Kidney glomerular epithelial cell (primary cell): ENCODE results near the gene ENDOG.

ENCODE experiments used
- DNase-seq: peaks from one replicate; lab custom pipeline; 2025; lab: John Stamatoyannopoulos, UW

The ENDOG gene

DNA sequence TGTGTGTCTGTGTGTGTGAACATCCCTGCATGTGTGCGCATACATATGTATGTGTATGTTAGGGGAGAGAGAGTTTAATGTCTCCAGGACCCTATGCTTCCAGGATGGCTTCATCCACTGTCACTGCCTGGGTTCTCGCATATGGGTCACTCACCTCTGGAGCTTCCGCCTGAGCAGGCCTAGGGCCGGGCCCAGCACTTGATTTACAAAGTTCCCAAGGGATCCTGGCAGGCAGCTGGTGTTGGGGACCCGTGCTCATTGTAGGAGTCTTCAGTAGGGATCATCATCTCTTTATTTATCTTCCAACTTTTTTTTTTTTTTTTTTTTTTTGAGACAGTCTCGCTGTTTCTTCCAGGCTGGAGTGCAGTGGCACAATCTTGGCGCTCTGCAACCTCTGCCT, 18.2 kb upstream of the ENDOG start:
- no peak for DNase-seq

- no peak for DNase-seq
These were observed 15.8 kb upstream of the ENDOG start for GRCh38 chr9:128802482-128802881.

DNA sequence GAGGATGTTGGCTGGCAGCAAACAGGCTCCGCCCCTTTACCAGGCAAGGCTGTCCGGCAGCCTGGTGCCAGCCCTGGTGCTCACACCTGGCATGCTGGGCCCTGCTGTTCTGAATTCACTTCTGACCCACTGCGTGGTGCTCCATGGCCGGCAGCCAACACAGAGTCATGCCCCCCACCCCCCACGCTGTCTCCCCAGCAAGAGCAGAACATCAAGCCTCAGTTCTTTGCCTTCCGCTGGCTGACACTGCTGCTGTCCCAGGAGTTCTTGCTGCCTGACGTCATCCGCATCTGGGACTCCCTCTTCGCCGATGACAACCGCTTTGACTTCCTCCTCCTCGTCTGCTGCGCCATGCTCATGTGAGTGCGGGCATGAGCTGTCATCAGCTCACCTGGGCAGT, 12.6 kb upstream of the ENDOG start:
- no peak for DNase-seq

DNA sequence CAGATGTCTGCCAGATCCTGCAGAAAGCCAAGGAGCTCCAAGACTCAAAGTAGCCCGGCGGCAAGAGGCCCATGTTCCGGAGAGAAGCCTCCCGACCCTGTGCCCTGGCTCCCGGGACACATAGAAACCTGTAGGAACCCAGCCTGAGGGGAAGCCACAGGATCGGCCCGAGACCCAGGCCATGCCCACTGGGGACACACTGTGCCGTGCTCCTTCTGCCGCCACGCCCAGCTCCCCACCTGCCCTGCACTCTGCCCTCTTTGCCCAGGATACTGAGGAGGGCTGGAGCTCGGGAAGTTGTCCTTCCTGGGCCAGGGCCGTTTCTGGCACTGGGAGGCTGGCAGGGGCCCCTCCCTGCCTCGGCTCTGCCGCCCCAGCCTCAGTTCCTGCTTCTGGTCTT, 10.5 kb upstream of the ENDOG start:
- DNase-seq: no peak

DNA sequence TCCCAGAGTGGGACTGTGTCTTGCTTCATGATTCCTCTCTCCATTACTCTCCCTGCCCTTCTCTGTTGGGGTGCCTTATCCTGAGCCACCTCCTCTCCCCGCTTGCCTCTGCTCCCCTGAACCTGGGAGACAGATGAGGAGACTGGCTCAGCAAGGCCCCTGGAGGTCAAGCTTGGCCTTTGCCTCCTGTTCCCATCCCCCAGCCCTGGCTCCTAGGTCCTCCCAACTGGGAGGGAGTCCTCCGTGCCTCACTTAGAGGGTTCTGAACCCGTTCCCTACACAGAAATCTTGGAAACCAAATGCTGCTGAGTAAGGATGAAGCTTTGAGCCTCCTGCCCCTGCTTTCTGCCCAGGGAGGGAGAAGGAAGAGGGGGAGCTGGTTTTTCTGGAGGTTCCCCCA, 9.8 kb upstream of the ENDOG start:
- no peak for DNase-seq

GRCh38 chr9:128809036-128809599, 9.2 kb upstream of the ENDOG start:
- no peak for DNase-seq

GRCh38 chr9:128809831-128810230, 8.5 kb upstream of the ENDOG start:
- no peak for DNase-seq

DNA sequence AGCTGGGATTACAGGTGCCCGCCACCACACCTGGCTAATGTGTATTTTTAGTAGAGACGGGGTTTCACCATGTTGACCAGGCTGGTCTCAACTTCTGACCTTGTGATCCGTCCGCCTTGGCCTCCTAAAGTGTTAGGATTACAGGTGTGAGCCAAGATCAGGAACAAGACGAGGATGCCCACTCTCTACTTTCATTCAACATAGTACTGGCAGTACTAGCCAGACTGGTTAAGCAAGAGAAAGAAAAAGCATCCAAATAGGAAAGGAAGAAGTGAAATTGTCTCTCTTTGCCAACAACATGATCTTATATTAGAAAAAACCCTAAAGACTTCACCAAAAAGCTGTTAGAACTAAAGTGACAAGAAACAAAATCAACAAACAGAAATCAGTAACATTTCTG, 7.4 kb upstream of the ENDOG start:
- no peak for DNase-seq

DNA sequence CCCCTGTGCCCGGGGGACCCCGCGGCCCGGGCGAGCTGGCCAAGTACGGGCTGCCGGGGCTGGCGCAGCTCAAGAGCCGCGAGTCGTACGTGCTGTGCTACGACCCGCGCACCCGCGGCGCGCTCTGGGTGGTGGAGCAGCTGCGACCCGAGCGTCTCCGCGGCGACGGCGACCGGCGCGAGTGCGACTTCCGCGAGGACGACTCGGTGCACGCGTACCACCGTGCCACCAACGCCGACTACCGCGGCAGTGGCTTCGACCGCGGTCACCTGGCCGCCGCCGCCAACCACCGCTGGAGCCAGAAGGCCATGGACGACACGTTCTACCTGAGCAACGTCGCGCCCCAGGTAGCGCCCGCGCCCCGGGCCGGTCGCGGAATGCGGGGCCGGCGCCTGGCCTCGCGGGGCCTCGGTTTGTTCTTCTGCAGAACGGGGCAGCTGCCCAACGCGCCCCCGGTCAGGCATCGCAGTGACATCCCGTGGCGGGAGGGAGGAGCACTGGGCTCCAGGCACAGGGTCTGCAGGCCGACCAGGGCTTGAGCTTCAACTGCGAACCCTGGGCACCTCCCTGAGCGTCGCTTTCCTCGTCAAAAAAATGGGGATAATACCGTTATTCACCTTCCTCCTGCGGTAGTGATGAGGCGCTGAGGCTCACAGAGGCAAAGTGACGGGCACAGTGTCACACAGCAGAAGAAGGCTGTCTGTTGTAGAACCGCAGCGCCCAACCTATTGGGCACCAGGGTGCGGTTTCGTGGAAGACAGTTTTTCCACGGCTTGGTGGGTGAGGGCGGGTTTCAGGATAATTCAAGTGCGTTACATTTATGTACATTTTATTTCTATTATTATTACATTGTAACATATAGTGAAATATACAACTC, 777 bp downstream of the ENDOG start:
- no peak for DNase-seq

GRCh38 chr9:128819716-128820664, 1.7 kb downstream of the ENDOG start:
- DNase-seq: no peak

GRCh38 chr9:128820665-128821583, 2.6 kb downstream of the ENDOG start:
- DNase-seq: no peak

DNA sequence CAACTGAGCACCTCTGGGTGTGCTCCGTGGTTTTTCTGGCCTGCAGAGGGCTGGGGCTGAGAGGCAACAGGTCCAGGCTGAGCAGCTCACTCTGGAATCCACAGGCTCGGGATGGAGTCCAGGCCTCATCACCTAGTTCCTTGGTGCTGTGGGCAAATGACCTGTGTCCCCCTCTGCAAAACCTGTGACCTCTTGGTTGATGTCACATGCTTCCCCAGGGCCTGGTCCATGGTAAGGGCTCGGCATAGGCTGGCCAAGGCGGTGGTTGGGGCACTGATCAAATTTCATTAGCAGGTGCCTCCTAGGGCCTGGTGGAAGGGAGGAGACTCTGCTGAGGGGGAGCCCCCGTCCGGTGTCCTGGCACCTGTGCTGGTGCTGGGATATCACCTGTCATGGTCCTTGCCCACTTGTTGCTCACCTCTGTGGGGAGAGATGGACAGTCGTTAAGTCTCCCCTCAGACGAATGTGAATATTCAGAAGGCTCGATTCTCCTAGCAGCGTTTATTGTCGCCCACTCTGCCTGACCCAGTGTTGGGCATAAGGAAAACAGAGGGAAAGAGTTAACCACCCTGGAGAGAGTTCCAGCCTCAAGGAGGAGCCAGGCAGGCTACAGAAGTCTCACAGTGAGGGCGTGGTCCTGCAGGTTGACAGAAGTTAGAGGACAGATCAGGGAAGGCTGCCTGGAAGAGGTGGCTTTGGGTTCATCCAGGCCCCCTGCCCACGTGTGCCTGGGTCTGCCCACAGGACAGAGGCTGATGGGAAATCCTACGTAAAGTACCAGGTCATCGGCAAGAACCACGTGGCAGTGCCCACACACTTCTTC, 3.5 kb downstream of the ENDOG start:
- DNase-seq: no peak

DNA sequence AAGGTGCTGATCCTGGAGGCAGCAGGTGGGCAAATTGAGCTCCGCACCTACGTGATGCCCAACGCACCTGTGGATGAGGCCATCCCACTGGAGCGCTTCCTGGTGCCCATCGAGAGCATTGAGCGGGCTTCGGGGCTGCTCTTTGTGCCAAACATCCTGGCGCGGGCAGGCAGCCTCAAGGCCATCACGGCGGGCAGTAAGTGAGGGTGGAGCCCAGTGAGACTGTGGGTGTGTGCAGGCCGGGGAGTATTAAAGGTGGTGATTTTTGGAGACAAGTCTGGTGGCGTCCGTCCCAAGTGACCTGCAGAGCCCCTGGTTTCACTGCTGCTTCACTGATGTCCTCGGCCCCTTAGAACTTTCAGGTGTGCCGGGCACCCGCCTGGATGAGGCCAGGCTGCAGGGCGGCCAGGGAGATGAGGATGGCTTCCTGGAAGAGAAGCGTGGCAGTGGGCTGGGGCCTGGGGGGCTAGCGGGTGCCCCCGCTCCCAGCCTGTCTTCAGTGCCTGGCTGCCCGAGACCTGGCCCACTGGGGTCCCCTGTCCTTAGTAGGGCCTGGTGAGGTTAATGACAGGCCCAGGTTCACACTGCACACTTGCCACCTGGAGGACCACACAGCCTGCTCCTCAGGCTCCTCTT, 4.2 kb downstream of the ENDOG start:
- no peak for DNase-seq

GRCh38 chr9:128823362-128823902, 5.1 kb downstream of the ENDOG start:
- no peak for DNase-seq

GRCh38 chr9:128823903-128824406, 5.7 kb downstream of the ENDOG start:
- no peak for DNase-seq

GRCh38 chr9:128824911-128825310, 6.6 kb downstream of the ENDOG start:
- no peak for DNase-seq

DNA sequence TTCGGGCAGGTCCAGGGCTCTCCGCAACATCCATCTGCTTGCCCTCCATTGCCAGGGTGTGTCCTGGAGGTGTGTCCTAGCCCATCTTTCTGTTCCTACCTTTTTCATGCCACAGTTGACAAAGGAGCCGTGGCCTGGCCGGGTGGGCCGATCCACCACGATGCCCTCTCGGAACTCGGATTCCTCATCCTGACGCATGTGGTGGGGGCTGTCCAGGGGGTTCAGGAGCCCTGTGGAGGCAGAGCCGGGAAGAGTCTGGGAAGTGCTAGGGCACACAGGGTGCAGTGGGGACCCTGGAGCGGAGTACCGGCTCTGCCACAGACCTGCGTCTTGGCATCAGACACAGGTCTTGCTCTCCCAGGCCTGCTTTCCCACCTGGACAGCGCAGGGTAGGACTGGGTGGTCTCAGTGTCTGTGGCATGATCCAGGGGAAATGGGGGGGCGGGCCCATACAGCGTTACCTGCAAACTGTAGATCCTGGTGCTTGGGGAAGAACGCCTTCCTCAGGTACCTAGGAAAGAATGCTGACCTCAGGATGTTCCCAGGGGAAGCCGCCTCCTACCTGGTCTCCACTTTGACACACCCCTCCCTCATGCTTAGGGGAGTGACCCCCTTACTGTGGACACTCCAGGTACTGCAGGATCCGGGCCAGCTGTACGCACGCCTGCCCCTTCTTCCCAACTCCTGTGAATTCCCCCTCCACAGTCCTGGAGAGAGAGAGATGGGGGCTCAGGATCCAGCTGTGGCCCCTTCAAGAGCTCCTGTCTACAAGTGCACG, 7.8 kb downstream of the ENDOG start:
- DNase-seq: no peak

GRCh38 chr9:128828267-128828666, 10.0 kb downstream of the ENDOG start:
- DNase-seq: no peak
